HPDE6-E6E7 (cell line): ENCODE measurements around the gene FRMD4A.
"Not testable (repeated sequence)": the region's sequence is repeated elsewhere in the genome, so short reads cannot be mapped to it uniquely, and the experiment has no call there.

Experiments used
- DNase-seq: peaks from one replicate; pipeline ENCODE4 v3.0.0; 2011; ENCODE audit warnings: missing footprints; ENCODE audit errors: extremely low spot score

The FRMD4A gene

GRCh38 chr10:13722747-13723653 is 607.7 kb downstream of the FRMD4A start:
- DNase-seq: no peak

DNA sequence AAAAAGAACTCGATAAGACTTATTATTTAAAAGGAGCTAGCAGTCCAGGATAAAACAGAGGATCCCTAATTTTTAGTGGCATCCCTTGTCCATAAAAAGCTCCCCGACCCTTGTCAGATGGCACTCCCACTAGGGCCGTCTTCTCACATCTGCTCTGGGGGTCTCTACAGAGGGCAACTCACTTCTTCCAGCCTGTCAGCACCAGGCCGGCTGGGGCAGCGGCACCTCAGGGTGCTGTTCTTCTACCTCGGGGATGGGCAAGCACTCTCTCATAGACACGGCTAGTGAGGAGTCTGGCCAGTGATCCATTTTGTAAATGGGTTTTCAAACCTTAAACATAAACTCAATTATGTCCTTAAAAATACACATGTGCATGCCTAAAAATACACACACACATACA is 609.2 kb downstream of the FRMD4A start:
- no peak for DNase-seq

DNA sequence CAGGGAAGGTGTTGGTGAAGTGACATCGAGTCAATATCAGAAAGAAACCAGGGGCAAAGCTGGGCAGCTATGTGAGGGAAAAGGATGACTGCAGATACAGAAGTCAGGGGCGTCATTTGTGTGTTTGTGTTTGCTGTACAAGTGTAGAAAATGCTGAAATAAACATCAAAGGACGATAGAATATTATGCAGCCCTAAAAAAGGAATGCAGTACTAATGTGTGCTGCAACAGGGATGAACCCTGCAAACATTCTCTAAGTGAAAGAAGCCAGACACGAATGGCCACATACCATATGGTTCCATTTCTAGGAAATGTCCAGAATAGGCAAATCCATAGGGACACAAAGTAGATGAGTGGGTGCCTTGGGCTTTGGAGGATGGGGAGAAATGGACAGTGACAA is 610.0 kb downstream of the FRMD4A start:
- no peak for DNase-seq

DNA sequence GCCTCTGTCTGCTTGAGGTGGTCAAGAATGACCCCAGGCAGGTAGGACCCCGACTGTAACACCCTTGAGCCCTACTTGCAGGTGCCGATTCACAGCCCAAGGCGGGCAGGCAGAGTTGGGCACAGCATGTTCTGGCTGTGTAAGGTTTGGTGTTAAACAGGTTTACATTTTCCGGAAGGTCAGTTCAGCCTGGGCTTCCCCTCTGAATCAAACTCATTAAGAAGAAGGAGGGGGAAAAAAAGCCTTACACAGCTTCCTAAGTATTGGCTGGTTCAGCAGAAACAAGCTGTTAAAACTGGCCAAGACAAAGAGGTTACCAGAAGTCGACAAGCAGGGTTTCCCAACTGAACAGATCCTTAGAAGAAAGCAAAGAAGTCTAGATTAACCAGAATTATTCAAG is 611.3 kb downstream of the FRMD4A start:
- no peak for DNase-seq

DNA sequence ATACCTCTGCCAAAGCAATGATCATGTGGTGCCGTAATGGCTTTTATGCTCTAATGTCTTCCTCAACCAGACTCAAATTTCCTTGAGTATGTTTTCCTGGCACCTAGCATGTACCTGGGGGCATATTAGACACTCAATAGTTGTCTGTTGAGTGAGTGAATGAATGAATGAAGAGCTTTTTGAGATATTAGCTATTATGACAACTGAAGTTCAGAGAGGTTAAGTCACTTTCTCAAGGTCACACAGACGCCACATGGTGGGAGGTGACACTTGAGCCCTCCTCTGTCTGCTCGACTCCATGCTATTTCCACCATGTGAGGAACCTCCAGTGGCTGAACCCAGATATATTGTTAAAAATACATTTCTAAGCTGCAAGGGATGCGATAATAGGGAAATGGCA is 611.9 kb downstream of the FRMD4A start:
- no peak for DNase-seq

DNA sequence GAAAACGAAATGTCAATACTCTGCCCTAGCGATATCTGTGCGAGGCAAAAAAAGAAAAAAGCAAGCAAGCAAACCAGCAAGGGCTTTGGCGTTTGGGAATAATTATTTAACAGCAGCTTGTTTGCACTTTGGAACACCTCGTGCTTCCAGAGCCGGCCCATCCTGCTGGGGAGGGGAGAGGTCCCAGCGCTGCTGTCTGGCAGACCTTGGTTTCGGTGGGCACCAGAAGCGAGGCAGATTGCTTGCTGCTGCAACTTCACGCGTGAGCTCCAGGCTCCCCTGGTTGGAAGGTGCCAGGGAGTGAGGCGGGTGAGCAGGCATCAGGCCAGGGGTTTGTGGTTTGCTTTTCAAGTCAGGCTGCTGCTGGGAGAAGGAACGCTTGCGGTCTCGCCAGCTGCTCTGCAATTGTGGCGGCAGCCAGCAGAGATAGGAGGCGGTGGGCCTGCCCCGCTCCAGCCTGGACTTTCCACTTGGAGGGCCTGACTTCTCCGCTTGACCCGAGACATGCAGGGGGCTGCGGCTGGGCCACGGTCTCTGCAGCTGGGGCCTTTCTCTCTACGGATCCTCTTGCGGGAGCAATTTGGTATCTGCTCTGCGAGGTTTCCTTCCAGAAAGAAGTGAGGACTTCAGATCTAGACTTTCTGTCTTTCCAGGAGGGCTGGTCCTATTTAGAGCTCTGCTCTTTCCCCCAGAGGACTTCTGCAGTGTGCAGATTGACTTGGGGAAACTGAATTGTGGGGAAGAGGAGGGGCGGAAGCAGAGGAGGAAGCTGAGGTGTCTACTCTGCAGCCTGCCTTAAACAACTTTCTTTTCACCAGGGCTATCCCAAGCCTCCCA is 612.6 kb downstream of the FRMD4A start:
- no peak for DNase-seq

- DNase-seq: no peak
Measured at GRCh38 chr10:13717571-13717935, 613.2 kb downstream of the FRMD4A start.

DNA sequence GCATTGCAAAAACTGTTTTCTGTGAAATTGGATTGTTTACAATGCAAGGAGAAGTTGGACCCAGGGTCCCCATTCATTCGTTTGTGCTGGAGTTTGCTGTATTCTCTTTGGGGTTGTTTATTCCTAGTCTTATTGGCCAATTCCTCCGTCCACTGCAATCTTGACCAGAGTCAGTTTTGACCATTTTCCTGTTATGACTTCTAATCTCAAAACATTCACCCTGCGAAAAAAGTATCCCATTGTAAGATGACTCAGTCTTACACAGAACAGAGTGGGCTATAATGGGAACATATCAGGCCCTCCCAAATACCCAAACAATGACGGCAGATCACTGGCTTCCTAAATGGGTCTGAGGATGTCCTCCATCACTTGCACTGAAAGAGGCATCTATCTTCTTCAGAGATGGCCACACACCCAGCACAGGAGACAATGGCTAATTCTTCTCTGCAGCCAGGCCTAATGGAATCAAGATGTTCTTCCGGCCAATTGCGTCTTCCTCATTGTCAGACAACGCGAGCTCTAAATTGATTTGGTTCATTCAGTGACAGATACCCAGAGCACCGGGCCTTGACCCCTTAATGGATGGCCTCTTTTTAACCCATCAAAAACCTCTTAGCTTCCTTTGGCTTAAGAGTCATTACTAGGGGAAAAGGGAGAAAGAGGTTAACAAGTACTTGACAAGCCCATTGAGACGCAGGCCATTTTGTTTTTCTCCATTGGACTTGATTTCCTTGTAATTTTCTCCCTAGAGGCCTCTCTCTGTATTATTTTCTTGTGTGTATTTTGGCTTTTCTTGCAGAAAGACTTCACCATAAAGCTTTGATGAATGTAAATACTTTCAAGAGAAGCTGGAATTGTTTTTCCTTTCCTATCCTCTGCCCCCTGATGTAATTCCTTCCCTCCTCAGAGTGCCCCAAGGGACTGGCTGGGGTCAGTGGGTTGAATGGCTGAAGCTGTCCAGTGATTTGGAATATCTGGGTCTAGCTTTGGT is 614.3 kb downstream of the FRMD4A start:
- DNase-seq: no peak

- DNase-seq: not testable (repeated sequence)
Measured at GRCh38 chr10:13715596-13715995, 615.1 kb downstream of the FRMD4A start.

DNA sequence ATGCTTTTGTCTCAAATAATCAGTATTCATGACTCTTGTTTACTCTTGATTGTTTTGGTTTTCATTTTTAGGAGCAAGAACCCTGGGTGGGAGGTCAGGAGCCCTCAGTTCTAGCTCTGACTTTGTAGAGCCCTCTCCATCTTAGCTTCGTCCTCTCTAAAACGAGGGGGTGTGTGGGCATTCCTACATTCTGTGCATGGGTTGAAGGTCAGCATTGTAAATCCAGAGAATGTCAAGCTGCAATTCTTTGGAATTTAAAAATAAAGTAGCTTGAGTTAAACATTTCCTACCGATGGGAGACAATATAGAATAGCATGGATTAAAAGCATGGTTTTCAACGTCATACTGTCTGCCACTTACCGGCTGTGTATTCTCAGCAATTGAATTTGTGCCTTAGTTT is 615.6 kb downstream of the FRMD4A start:
- DNase-seq: no peak

GRCh38 chr10:13712837-13713581 is 617.7 kb downstream of the FRMD4A start:
- DNase-seq: no peak

DNA sequence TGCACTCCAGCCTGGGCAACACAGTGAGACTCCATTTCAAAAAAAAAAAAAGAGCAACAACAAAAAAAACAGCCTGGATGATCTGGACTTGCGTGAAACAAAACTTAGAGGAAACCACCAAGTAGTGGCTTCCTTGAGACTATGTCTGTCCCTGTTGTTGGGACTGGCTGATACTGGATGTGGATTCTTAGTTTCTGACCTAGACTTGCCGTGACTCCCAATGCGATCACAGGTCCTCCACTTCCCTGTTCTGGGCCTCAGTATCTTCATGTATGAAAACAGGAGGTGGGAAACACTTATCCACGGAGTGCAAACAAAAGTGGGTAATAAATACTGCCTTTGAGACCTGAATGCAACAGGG is 618.3 kb downstream of the FRMD4A start:
- no peak for DNase-seq

- DNase-seq: no peak
Measured at GRCh38 chr10:13711291-13711690, 619.4 kb downstream of the FRMD4A start.

DNA sequence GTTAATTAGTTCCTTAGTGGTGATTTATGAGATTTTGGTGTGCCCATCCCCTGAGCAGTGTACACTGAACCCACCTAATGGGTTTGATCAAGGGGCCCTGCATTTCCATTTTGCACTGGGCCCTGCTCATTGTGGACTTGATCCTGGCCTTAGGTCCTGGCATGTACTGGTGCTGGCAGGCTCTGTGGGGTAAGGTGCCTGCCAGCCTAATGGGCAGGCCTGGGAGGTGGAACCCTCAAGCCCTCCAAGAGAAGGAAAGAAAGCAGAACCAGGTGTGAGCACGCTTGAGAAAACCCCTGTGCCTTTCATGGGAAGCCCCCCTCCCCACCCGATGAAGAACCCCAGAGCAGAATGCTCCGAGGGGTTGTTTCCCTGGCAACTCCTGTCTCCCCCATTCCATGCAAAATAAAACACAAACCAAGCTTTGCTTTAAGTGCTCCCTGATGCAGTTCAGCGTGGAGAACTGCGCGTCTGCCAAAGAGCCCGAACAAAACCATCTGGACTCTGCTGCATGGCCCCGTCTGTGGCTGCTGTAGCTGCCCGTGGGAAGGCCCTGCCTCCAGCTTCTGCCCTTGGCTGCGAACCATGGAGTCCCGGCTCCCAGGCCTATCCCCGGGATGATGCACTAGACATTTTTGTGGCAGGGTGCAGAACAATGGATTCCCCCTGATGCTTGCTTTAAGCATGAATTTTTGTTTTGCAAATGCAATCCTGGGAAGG is 620.6 kb downstream of the FRMD4A start:
- DNase-seq: no peak

DNA sequence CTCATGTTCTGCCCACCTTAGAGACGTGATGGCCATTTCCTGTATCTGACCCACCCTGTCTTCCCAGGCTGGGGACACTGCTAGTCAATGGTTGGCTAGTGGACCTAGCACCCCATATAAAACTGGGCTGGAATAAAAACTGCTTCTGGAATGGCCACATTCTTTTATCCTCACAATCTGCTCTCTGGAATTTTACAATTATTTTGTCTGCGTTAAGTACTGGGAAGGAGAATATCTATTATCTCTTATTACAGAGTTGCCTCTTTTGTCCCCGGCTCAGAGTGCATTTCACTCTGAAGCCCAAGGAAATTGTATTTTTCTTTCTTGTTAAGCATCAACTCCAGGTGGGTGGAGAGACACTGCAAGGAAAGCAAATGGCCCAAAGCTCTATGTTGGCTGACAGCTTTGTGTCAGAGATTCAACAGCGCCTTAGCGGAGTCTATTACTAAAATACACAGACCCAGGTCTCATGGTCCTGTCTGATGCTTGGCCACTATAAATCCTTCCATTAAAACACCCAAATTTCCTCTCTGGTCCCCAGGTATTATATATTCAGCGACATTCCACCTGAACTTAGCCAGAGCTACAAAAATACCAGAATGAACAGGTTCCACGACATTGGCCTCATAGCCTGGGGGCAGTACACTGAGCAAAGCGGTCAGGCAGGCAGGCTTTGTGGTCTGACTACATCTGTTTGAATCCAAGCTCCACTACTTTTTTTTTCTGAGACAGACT is 622.3 kb downstream of the FRMD4A start:
- DNase-seq: no peak

- no peak for DNase-seq
Measured at GRCh38 chr10:13707156-13707881, 623.4 kb downstream of the FRMD4A start.

DNA sequence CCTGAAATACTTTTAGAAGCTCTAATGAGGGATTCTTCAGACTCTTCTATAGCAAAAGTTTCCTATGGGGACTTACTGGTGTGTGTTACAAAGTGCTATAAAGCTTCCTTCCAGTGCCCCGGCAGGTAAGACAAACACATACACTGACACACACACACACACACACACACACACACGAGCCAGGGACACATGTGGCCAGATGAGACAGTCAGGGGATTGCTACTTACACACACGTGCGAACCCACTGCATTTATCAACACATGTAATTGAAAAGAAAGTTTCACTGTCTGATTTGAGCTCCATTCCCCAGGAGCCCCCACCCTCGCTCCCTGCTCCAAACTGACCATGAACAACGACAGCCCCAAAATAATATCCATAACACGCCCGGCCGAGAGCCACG is 624.1 kb downstream of the FRMD4A start:
- DNase-seq: no peak

GRCh38 chr10:13706175-13706574 is 624.5 kb downstream of the FRMD4A start:
- no peak for DNase-seq
